ENCODE data around the gene ARHGAP18. TPM values are rescaled to one million over a fixed set of nuclear protein-coding genes. Genes with fewer than 3 reads are reported as not detected.

ARHGAP18 gene
- total RNA-seq, 1 donor from 2014 or later, result 12.0 TPM

DNA sequence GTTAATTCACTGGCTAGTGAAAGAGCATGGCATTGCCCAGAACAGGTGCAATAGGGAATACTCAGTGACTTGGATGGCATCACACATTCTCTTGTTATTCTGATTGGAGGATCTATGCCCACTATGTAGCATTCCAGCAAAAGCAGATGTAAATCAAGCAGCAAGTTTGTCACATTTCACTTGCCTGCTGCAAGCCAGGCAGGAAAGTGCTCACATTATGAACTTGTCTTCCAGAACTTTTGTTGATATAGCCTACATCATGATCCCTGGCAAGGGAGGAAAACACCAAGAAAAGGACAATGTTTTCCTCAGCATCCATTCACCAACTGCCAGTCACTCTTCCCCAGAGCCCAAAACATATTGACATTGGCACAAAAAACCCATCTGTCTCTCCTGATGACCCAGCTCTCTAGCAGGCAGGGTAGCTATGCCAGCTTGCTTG, 77.8 kb downstream of the ARHGAP18 start:
- Mint-ChIP-seq H3K27ac (no peak overlapping the region), H3K9me3 (no peaks in the 10 kb centered on the region), H3K27me3 (no peaks in the 10 kb centered on the region), H3K36me3 (no peaks in the 10 kb centered on the region), H3K4me3 (no peak overlapping the region), H3K4me1 (ENCODE audit: unreplicated experiment) (peaks cover 13% of the 10 kb centered on the region)
- DNase-seq (ENCODE audit: extremely low spot score, unreplicated experiment), result no peak
- TF ChIP-seq, protein P1, sequence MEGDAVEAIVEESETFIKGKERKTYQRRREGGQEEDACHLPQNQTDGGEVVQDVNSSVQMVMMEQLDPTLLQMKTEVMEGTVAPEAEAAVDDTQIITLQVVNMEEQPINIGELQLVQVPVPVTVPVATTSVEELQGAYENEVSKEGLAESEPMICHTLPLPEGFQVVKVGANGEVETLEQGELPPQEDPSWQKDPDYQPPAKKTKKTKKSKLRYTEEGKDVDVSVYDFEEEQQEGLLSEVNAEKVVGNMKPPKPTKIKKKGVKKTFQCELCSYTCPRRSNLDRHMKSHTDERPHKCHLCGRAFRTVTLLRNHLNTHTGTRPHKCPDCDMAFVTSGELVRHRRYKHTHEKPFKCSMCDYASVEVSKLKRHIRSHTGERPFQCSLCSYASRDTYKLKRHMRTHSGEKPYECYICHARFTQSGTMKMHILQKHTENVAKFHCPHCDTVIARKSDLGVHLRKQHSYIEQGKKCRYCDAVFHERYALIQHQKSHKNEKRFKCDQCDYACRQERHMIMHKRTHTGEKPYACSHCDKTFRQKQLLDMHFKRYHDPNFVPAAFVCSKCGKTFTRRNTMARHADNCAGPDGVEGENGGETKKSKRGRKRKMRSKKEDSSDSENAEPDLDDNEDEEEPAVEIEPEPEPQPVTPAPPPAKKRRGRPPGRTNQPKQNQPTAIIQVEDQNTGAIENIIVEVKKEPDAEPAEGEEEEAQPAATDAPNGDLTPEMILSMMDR (conservative IDR thresholded peaks at IDR 0.05), result no peak

DNA sequence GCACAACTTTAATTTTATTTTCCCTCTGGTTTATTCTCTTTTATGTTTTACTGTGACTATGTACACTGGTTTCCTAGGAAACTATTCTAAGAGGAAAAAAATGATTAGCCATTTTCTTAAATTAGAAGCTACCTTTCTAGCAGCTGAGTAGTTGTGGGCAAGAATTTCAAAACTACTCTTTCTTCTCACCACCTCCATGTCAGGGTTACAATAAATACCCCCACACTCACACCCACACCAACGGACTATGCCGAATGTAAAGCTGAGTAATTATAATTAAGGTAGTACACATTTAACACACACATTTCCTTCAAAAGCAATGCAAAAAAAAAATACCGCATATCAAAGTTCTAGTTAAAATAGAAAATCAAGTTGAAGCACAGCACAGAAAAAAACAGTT, 78.9 kb downstream of the ARHGAP18 start:
- H3K4me1 Mint-ChIP-seq (ENCODE audit: unreplicated experiment), result peaks cover 13% of the 10 kb centered on the region

DNA sequence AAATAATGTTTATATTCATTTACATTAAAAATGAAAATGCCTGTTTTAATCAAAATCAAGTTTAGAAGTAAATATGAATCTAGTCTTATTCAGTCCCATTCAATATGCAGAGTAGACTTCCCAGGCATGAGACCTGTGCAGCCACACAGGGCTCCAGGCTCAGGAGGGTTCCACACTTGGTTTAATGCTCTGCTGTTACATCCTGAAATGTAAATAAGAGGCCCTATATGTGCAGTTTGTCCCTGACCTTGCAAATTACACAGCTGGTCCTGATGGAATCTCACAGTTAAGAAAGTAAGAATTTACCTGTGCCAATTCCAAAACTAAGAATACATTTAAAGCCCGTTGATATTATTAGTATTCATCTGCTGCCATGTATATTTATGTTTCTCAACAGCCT, 79.4 kb downstream of the ARHGAP18 start:
- no peaks in the 10 kb centered on the region for H3K36me3 Mint-ChIP-seq
- H3K27ac Mint-ChIP-seq, result no peak overlapping the region
- peaks cover 8% of the 10 kb centered on the region for H3K4me1 Mint-ChIP-seq (ENCODE audit: unreplicated experiment)
- DNase-seq (ENCODE audit: extremely low spot score, unreplicated experiment), result no peak
- no peak overlapping the region for H3K4me3 Mint-ChIP-seq
- TF ChIP-seq, protein P1 (conservative IDR thresholded peaks at IDR 0.05), result no peak
- H3K27me3 Mint-ChIP-seq, result no peaks in the 10 kb centered on the region
- H3K9me3 Mint-ChIP-seq, result no peaks in the 10 kb centered on the region

More for the DNA sequence above, 78.9 kb downstream of the ARHGAP18 start:
- Mint-ChIP-seq H3K9me3 (no peaks in the 10 kb centered on the region), H3K27me3 (no peaks in the 10 kb centered on the region), H3K36me3 (no peaks in the 10 kb centered on the region), H3K4me3 (no peak overlapping the region), H3K27ac (no peak overlapping the region)
- DNase-seq (ENCODE audit: extremely low spot score, unreplicated experiment), result no peak
- TF ChIP-seq, protein P1 (conservative IDR thresholded peaks at IDR 0.05), result no peak

GRCh38 chr6:129628101-129628815, 81.7 kb downstream of the ARHGAP18 start:
- no peaks in the 10 kb centered on the region for H3K36me3 Mint-ChIP-seq
- DNase-seq (ENCODE audit: extremely low spot score, unreplicated experiment), result no peak
- TF ChIP-seq, protein P1 (conservative IDR thresholded peaks at IDR 0.05), result no peak
- peaks cover 4% of the 10 kb centered on the region for H3K4me1 Mint-ChIP-seq (ENCODE audit: unreplicated experiment)
- H3K9me3 Mint-ChIP-seq, result no peaks in the 10 kb centered on the region
- no peak overlapping the region for H3K27ac Mint-ChIP-seq
- no peaks in the 10 kb centered on the region for H3K27me3 Mint-ChIP-seq
- no peak overlapping the region for H3K4me3 Mint-ChIP-seq

- TF ChIP-seq, protein P1 (conservative IDR thresholded peaks at IDR 0.05), result no peak
- no peak overlapping the region for H3K4me3 Mint-ChIP-seq
Observed at GRCh38 chr6:129624488-129624887, 85.5 kb downstream of the ARHGAP18 start.

More at GRCh38 chr6:129624488-129624887, 85.5 kb downstream of the ARHGAP18 start:
- no peaks in the 10 kb centered on the region for H3K9me3 Mint-ChIP-seq
- no peak overlapping the region for H3K27ac Mint-ChIP-seq
- H3K36me3 Mint-ChIP-seq, result no peaks in the 10 kb centered on the region
- no peaks in the 10 kb centered on the region for H3K4me1 Mint-ChIP-seq (ENCODE audit: unreplicated experiment)
- DNase-seq (ENCODE audit: extremely low spot score, unreplicated experiment), result no peak
- H3K27me3 Mint-ChIP-seq, result no peaks in the 10 kb centered on the region
